ENCODE data around the gene LRRC3.

The LRRC3 gene

GRCh38 chr21:44506279-44507255, 51.3 kb downstream of the LRRC3 start:
- H3K4me3 ChIP-seq (ENCODE audit: low read depth, low read length), result no peak overlapping the region
- DNase-seq (ENCODE audit: low read depth), result no peak

GRCh38 chr21:44507673-44508425, 52.5 kb downstream of the LRRC3 start:
- DNase-seq (ENCODE audit: low read depth), result no peak
- H3K4me3 ChIP-seq (ENCODE audit: low read depth, low read length), result no peak overlapping the region

- H3K4me3 ChIP-seq (ENCODE audit: low read depth, low read length), result no peak overlapping the region
- DNase-seq (ENCODE audit: low read depth), result no peak
Observed at GRCh38 chr21:44508426-44508710, 53.1 kb downstream of the LRRC3 start.

GRCh38 chr21:44508711-44509445, 53.6 kb downstream of the LRRC3 start:
- H3K4me3 ChIP-seq (ENCODE audit: low read depth, low read length), result no peak overlapping the region
- no peak for DNase-seq (ENCODE audit: low read depth)

- H3K4me3 ChIP-seq (ENCODE audit: low read depth, low read length), result no peak overlapping the region
- DNase-seq (ENCODE audit: low read depth), result no peak
Observed at GRCh38 chr21:44509539-44509938, 54.2 kb downstream of the LRRC3 start.

- no peak overlapping the region for H3K4me3 ChIP-seq (ENCODE audit: low read depth, low read length)
- no peak for DNase-seq (ENCODE audit: low read depth)
Observed at GRCh38 chr21:44510109-44510507, 54.8 kb downstream of the LRRC3 start.

GRCh38 chr21:44510508-44511218, 55.4 kb downstream of the LRRC3 start:
- no peak for DNase-seq (ENCODE audit: low read depth)
- no peak overlapping the region for H3K4me3 ChIP-seq (ENCODE audit: low read depth, low read length)

- no peak for DNase-seq (ENCODE audit: low read depth)
- H3K4me3 ChIP-seq (ENCODE audit: low read depth, low read length), result no peak overlapping the region
Observed at GRCh38 chr21:44511219-44511937, 56.1 kb downstream of the LRRC3 start.
